SK-N-SH (cell line): ENCODE results near the gene SMIM7.

ENCODE experiments used
- EP300 ChIP-seq, 2 experiments: IDR thresholded peaks; 2 replicates each; pipeline versions ENCODE4 v1.4.0 to v1.6.1; 2012; ENCODE audit warnings: borderline replicate concordance in 1 of 2, low read depth in 1 of 2, low read length in 1 of 2
- FOXJ3 ChIP-seq: sonication (generic); formaldehyde crosslinking; IDR thresholded peaks from 2 replicates; pipeline ENCODE4 v1.5.1; 2020; ENCODE audit warnings: mild to moderate bottlenecking, missing genetic modification reagents
- GATA2 ChIP-seq: sonication (generic); formaldehyde crosslinking; IDR thresholded peaks from 2 replicates; pipeline ENCODE4 v1.5.0; 2020; ENCODE audit warnings: mild to moderate bottlenecking, missing genetic modification reagents
- MXI1 ChIP-seq: IDR thresholded peaks from 2 replicates; pipeline ENCODE4 v1.6.1; 2012; ENCODE audit warnings: mild to moderate bottlenecking, low read depth, low read length, improper control_type of control experiment
- POLR2AphosphoS5 ChIP-seq: IDR thresholded peaks from 2 replicates; pipeline ENCODE4 v1.6.1; 2012; ENCODE audit warnings: low read depth, low read length
- RCOR1 ChIP-seq: fragments of 150-350 bp; IDR thresholded peaks from 2 replicates; pipeline ENCODE4 v1.6.1; 2017; ENCODE audit warnings: antibody characterized with exemption, low read length
- RFX5 ChIP-seq: IDR thresholded peaks from 2 replicates; pipeline ENCODE4 v1.6.1; 2012; ENCODE audit warnings: mild to moderate bottlenecking, improper control_type of control experiment, low read length
- SMC3 ChIP-seq: IDR thresholded peaks from 2 replicates; pipeline ENCODE4 v1.6.1; 2012; ENCODE audit warnings: low read depth, low read length, improper control_type of control experiment
- TCF12 ChIP-seq: IDR thresholded peaks from 2 replicates; pipeline ENCODE4 v1.4.0; 2012
- YY1 ChIP-seq: IDR thresholded peaks from 2 replicates; pipeline ENCODE4 v1.4.0; 2012; ENCODE audit warnings: low read depth, mild to moderate bottlenecking
- ZBTB33 ChIP-seq: IDR thresholded peaks from 2 replicates; pipeline ENCODE4 v1.4.0; 2012; ENCODE audit warnings: low read depth, borderline replicate concordance
- TF ChIP-seq, protein P1 (sequence below): fragments of 200-600 bp; sonication (generic); IDR thresholded peaks from 2 replicates; pipeline ENCODE4 v1.6.1; 2017; ENCODE audit warnings: antibody characterized with exemption, mild to moderate bottlenecking, moderate library complexity
- TF ChIP-seq, protein P2 (sequence below): IDR thresholded peaks from 2 replicates; pipeline ENCODE4 v1.4.0; 2012; ENCODE audit warnings: low read depth

GRCh38 chr19:16605553-16605994, 54.4 kb downstream of the SMIM7 start:
- TF ChIP-seq YY1 (no peak), FOXJ3 (CRISPR knock-in tag) (no peak), GATA2 (CRISPR knock-in tag) (no peak), POLR2AphosphoS5 (no peak), EP300 (IDR thresholded peaks at IDR 0.05; ENCODE audit: borderline replicate concordance in 1 of 2, low read depth in 1 of 2, low read length in 1 of 2) (no peak), RFX5 (no peak), RCOR1 (no peak), MXI1 (no peak), ZBTB33 (no peak), SMC3 (no peak), TCF12 (no peak)
- TF ChIP-seq, protein P1, sequence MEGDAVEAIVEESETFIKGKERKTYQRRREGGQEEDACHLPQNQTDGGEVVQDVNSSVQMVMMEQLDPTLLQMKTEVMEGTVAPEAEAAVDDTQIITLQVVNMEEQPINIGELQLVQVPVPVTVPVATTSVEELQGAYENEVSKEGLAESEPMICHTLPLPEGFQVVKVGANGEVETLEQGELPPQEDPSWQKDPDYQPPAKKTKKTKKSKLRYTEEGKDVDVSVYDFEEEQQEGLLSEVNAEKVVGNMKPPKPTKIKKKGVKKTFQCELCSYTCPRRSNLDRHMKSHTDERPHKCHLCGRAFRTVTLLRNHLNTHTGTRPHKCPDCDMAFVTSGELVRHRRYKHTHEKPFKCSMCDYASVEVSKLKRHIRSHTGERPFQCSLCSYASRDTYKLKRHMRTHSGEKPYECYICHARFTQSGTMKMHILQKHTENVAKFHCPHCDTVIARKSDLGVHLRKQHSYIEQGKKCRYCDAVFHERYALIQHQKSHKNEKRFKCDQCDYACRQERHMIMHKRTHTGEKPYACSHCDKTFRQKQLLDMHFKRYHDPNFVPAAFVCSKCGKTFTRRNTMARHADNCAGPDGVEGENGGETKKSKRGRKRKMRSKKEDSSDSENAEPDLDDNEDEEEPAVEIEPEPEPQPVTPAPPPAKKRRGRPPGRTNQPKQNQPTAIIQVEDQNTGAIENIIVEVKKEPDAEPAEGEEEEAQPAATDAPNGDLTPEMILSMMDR: no peak
- TF ChIP-seq, protein P2, sequence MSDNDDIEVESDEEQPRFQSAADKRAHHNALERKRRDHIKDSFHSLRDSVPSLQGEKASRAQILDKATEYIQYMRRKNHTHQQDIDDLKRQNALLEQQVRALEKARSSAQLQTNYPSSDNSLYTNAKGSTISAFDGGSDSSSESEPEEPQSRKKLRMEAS: no peak
